ENCODE results near the gene COQ2. TPM values are rescaled to one million over a fixed set of nuclear protein-coding genes. Genes with fewer than 3 reads are reported as not detected.

The COQ2 gene
- total RNA-seq, 6 donors from 2014 or later: 8.8 to 18.8 (median 15.1) TPM

GRCh38 chr4:83258461-83258860 is 26.1 kb downstream of the COQ2 start:
- Histone ChIP-seq H3K4me1 (peaks cover 4 to 17% (median 9%) of the 10 kb centered on the region in 4 donors), H3K36me3 (peaks cover 0 to 3% (median 1%) of the 10 kb centered on the region in 4 donors), H3K27me3 (no peaks in the 10 kb centered on the region), H3K9me3 (no peaks in the 10 kb centered on the region), H3K4me3 (no peak overlapping the region), H3K27ac (no peak overlapping the region)
- TF ChIP-seq EP300 (IDR thresholded peaks at IDR 0.05): no peak
- no peak for TF ChIP-seq POLR2AphosphoS5 (IDR thresholded peaks at IDR 0.05)
- DNase-seq (no peak), ATAC-seq (ENCODE audit: low FRiP score in 2 of 2) (no peak)

DNA sequence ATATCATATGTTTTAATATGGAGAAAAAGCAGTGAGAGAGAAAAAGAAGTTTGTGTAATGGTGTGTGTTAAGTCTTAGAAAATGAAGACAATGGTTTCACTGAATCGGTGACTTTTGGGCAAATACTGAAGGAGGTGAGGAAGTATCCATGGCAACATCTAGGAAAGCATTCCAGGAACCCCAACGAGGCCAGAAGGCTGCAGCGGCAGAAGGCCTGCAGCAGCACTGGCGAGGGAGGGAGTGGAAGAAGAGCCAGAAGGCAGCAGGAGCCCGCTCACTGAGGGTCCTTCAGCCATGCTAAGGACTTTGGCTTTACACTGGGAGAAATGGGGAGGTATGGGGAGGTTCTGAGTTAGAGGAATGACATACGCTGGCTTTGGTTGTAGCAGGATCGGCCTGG is 26.8 kb downstream of the COQ2 start:
- WGBS, 2 donors: 84 to 86% methylated on average over 7 of the region's 7 CpGs
- DNase-seq: no peak

DNA sequence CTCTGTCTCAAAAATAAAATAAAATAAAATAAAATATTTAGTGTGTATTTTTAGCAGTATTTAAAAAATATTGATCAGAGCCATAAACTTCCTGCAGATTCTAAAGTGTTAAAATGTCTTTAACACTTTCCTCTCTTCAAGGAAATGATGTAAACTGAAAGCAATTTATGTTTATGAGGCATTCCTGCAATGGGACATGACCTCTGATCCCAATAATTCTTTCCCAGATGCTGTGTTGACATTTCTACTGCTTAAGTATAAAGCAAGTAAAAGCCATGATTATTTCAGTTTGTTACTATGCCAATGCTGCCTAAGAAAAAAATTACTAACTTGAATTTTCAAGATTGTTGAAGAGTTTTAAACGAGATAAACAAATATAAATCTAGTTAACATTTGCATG is 29.0 kb downstream of the COQ2 start:
- DNase-seq (no peak), ATAC-seq (ENCODE audit: low FRiP score in 2 of 2) (no peak)
- Histone ChIP-seq H3K27me3 (no peaks in the 10 kb centered on the region), H3K4me3 (no peak overlapping the region), H3K4me1 (peaks cover 8 to 15% (median 11%) of the 10 kb centered on the region in 4 donors), H3K9me3 (no peaks in the 10 kb centered on the region), H3K36me3 (no peaks in the 10 kb centered on the region), H3K27ac (peak overlapping the region in 2 of 4 donors; percentile 23 to 58)
- WGBS, 2 donors: 53 to 79% methylated on average over 1 of the region's 1 CpG
- TF ChIP-seq EP300 (IDR thresholded peaks at IDR 0.05) (no peak), POLR2AphosphoS5 (IDR thresholded peaks at IDR 0.05) (no peak), POLR2A (IDR thresholded peaks at IDR 0.05) (no peak), CTCF (IDR thresholded peaks at IDR 0.05) (no peak)

More for the DNA sequence above, 26.8 kb downstream of the COQ2 start:
- H3K4me1 ChIP-seq: peaks cover 7 to 17% (median 9%) of the 10 kb centered on the region in 4 donors
- no peak overlapping the region for H3K4me3 ChIP-seq
- TF ChIP-seq EP300 (IDR thresholded peaks at IDR 0.05) (no peak), POLR2A (IDR thresholded peaks at IDR 0.05) (no peak), POLR2AphosphoS5 (IDR thresholded peaks at IDR 0.05) (no peak), CTCF (IDR thresholded peaks at IDR 0.05) (no peak)
- no peaks in the 10 kb centered on the region for H3K27me3 ChIP-seq
- no peaks in the 10 kb centered on the region for H3K9me3 ChIP-seq
- no peak overlapping the region for H3K27ac ChIP-seq
- no peak for ATAC-seq (ENCODE audit: low FRiP score in 2 of 2)
- H3K36me3 ChIP-seq: peaks cover 0 to 3% (median 1%) of the 10 kb centered on the region in 4 donors

GRCh38 chr4:83252782-83253405 is 31.7 kb downstream of the COQ2 start:
- H3K36me3 ChIP-seq: no peaks in the 10 kb centered on the region
- TF ChIP-seq POLR2AphosphoS5 (IDR thresholded peaks at IDR 0.05) (no peak), EP300 (IDR thresholded peaks at IDR 0.05) (no peak), CTCF (IDR thresholded peaks at IDR 0.05) (peak; percentile 50 to 68 (median 60)), POLR2A (IDR thresholded peaks at IDR 0.05) (no peak)
- peak overlapping the region in 1 of 4 donors; percentile 40 for H3K27ac ChIP-seq
- no peaks in the 10 kb centered on the region for H3K9me3 ChIP-seq
- WGBS, 2 donors: 28 to 33% methylated on average over 7 of the region's 7 CpGs
- no peaks in the 10 kb centered on the region for H3K27me3 ChIP-seq
- ATAC-seq (ENCODE audit: low FRiP score in 2 of 2) (peak; percentile 54 to 64), DNase-seq (peak in 1 of 2 donors; percentile 83)
- peaks cover 8 to 12% (median 11%) of the 10 kb centered on the region in 4 donors for H3K4me1 ChIP-seq
- H3K4me3 ChIP-seq: no peak overlapping the region

DNA sequence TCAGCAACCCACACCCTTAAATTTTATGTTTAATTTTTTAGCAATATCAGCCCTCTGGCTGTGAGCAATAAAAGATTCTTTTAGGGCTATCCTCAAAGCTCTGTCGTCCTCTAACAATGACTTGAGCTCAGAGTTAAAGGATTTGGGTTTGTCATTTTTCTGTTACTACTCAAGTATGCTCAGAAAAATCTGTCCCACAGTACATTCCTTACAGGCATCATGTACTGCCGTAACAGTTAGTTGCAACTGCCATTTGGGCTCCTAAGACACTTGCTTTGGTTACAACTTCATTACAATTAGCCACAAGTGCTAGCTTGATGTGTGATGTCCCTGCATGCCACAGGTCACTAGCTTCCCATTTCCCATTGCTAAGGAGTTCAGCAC is 33.2 kb downstream of the COQ2 start:
- Histone ChIP-seq H3K4me1 (peaks cover 8 to 11% (median 11%) of the 10 kb centered on the region in 4 donors), H3K27me3 (no peaks in the 10 kb centered on the region), H3K36me3 (no peaks in the 10 kb centered on the region), H3K9me3 (no peaks in the 10 kb centered on the region), H3K4me3 (no peak overlapping the region), H3K27ac (no peak overlapping the region)
- ATAC-seq (ENCODE audit: low FRiP score in 2 of 2) (no peak), DNase-seq (no peak)
- TF ChIP-seq EP300 (IDR thresholded peaks at IDR 0.05) (no peak), POLR2A (IDR thresholded peaks at IDR 0.05) (no peak), CTCF (IDR thresholded peaks at IDR 0.05) (no peak), POLR2AphosphoS5 (IDR thresholded peaks at IDR 0.05) (no peak)
- 85 to 88% methylated on average over 2 of the region's 2 CpGs for WGBS, 2 donors
